Measurements from ENCODE around the gene HDAC8. TPM values are rescaled to one million over a fixed set of nuclear protein-coding genes. Genes with fewer than 3 reads are reported as not detected.

HDAC8 gene
- total RNA-seq, 4 donors from 2014 or later = 19.2 to 23.3 (median 22.0) TPM

- 37% methylated on average over 4 of the region's 4 CpGs for WGBS
- Histone ChIP-seq H3K36me3 (no peaks in the 10 kb centered on the region), H3K27ac (replicated peaks in 1 of 4) (no peak overlapping the region), H3K9me3 (no peaks in the 10 kb centered on the region), H3K27me3 (no peaks in the 10 kb centered on the region), H3K4me1 (peaks cover 0 to 14% (median 10%) of the 10 kb centered on the region in 4 donors), H3K4me3 (no peak overlapping the region)
- no peak for DNase-seq (ENCODE audit: extremely low spot score)
- TF ChIP-seq POLR2A (IDR thresholded peaks at IDR 0.05; ENCODE audit: low read depth) (no peak), POLR2AphosphoS5 (IDR thresholded peaks at IDR 0.05) (no peak)
- intact Hi-C loops (cut with DNase I) = no loop called here
These were observed 190.4 kb downstream of the HDAC8 start for GRCh38 chrX:72382202-72382595.

- WGBS = 65% methylated on average over 2 of the region's 2 CpGs
- Histone ChIP-seq H3K4me1 (peaks cover 0 to 14% (median 10%) of the 10 kb centered on the region in 4 donors), H3K9me3 (no peaks in the 10 kb centered on the region), H3K4me3 (no peak overlapping the region), H3K36me3 (no peaks in the 10 kb centered on the region), H3K27me3 (no peaks in the 10 kb centered on the region), H3K27ac (replicated peaks in 1 of 4) (no peak overlapping the region)
- TF ChIP-seq EP300 (IDR thresholded peaks at IDR 0.05) = no peak
- no peak for TF ChIP-seq POLR2A (IDR thresholded peaks at IDR 0.05; ENCODE audit: low read depth)
- no peak for TF ChIP-seq CTCF (IDR thresholded peaks at IDR 0.05)
- no peak for TF ChIP-seq POLR2AphosphoS5 (IDR thresholded peaks at IDR 0.05)
- intact Hi-C loops (cut with DNase I) = no loop called here
- no peak for DNase-seq (ENCODE audit: extremely low spot score)
These were observed 191.0 kb downstream of the HDAC8 start for GRCh38 chrX:72381439-72382201.

- WGBS = 89% methylated on average over 9 of the region's 9 CpGs
- no peak overlapping the region for H3K27ac ChIP-seq (replicated peaks in 1 of 4)
These were observed 196.5 kb downstream of the HDAC8 start for GRCh38 chrX:72376124-72376523.

GRCh38 chrX:72373136-72373535, 199.5 kb downstream of the HDAC8 start:
- no peak overlapping the region for H3K4me3 ChIP-seq
- H3K9me3 ChIP-seq = no peaks in the 10 kb centered on the region
- H3K36me3 ChIP-seq = no peaks in the 10 kb centered on the region
- 82% methylated on average over 1 of the region's 1 CpG for WGBS
- TF ChIP-seq EP300 (IDR thresholded peaks at IDR 0.05) = no peak
- intact Hi-C loops (cut with DNase I) = no loop called here
- no peaks in the 10 kb centered on the region for H3K27me3 ChIP-seq
- no peak for DNase-seq (ENCODE audit: extremely low spot score)
- no peak overlapping the region for H3K27ac ChIP-seq (replicated peaks in 1 of 4)
- no peaks in the 10 kb centered on the region for H3K4me1 ChIP-seq

More at GRCh38 chrX:72376124-72376523, 196.5 kb downstream of the HDAC8 start:
- no peak for DNase-seq (ENCODE audit: extremely low spot score)
- no peaks in the 10 kb centered on the region for H3K4me1 ChIP-seq
- H3K9me3 ChIP-seq = no peaks in the 10 kb centered on the region
- H3K36me3 ChIP-seq = no peaks in the 10 kb centered on the region
- no peak overlapping the region for H3K4me3 ChIP-seq
- no peaks in the 10 kb centered on the region for H3K27me3 ChIP-seq
- intact Hi-C loops (cut with DNase I) = no loop called here
- TF ChIP-seq POLR2AphosphoS5 (IDR thresholded peaks at IDR 0.05) = no peak
- no peak for TF ChIP-seq CTCF (IDR thresholded peaks at IDR 0.05)
- no peak for TF ChIP-seq POLR2A (IDR thresholded peaks at IDR 0.05; ENCODE audit: low read depth)

GRCh38 chrX:72372735-72373134, 199.9 kb downstream of the HDAC8 start:
- DNase-seq (ENCODE audit: extremely low spot score) = no peak
- H3K27ac ChIP-seq (replicated peaks in 1 of 4) = no peak overlapping the region
- TF ChIP-seq POLR2A (IDR thresholded peaks at IDR 0.05; ENCODE audit: low read depth) = no peak
- no peak for TF ChIP-seq CTCF (IDR thresholded peaks at IDR 0.05)
- no peak for TF ChIP-seq EP300 (IDR thresholded peaks at IDR 0.05)
- no peak for TF ChIP-seq POLR2AphosphoS5 (IDR thresholded peaks at IDR 0.05)

GRCh38 chrX:72371405-72371804, 201.2 kb downstream of the HDAC8 start:
- no peaks in the 10 kb centered on the region for H3K9me3 ChIP-seq
- H3K4me3 ChIP-seq = no peak overlapping the region
- H3K27me3 ChIP-seq = no peaks in the 10 kb centered on the region
- no peaks in the 10 kb centered on the region for H3K4me1 ChIP-seq
- no peak overlapping the region for H3K27ac ChIP-seq (replicated peaks in 1 of 4)
- TF ChIP-seq POLR2AphosphoS5 (IDR thresholded peaks at IDR 0.05) = no peak
- no peak for TF ChIP-seq CTCF (IDR thresholded peaks at IDR 0.05)
- no peak for TF ChIP-seq EP300 (IDR thresholded peaks at IDR 0.05)
- no peak for TF ChIP-seq POLR2A (IDR thresholded peaks at IDR 0.05; ENCODE audit: low read depth)
- no peaks in the 10 kb centered on the region for H3K36me3 ChIP-seq
- WGBS = 80% methylated on average over 3 of the region's 3 CpGs
- intact Hi-C loops (cut with DNase I) = no loop called here
- DNase-seq (ENCODE audit: extremely low spot score) = no peak

More at GRCh38 chrX:72372735-72373134, 199.9 kb downstream of the HDAC8 start:
- 83% methylated on average over 2 of the region's 2 CpGs for WGBS
- H3K9me3 ChIP-seq = no peaks in the 10 kb centered on the region
- no peaks in the 10 kb centered on the region for H3K27me3 ChIP-seq
- H3K36me3 ChIP-seq = no peaks in the 10 kb centered on the region
- H3K4me3 ChIP-seq = no peak overlapping the region
- no peaks in the 10 kb centered on the region for H3K4me1 ChIP-seq
- intact Hi-C loops (cut with DNase I) = no loop called here
